Astrocyte of the spinal cord (primary cell): Measurements from ENCODE around the gene IL10RB.

Experiments used
- DNase-seq: peaks from one replicate; pipeline ENCODE4 v3.0.0; 2011; ENCODE audit warnings: low read depth, low spot score
- H3K4me3 ChIP-seq: 2 replicates; pipeline ENCODE4 v1.5.1; 2011; ENCODE audit warnings: low read depth, mild to moderate bottlenecking, low read length, moderate library complexity
- CTCF ChIP-seq: IDR thresholded peaks from 2 replicates; pipeline ENCODE4 v1.5.1; 2012; ENCODE audit warnings: low read depth, mild to moderate bottlenecking, low read length, inconsistent platforms
- in situ Hi-C: cut with HindIII; loops from 2 replicates; pipeline ENCODE4 v1.10.0; 2017; ENCODE audit warnings: low sequenced_read_pairs

Gene IL10RB

GRCh38 chr21:33273044-33273443 is 6.9 kb downstream of the IL10RB start:
- TF ChIP-seq CTCF = no peak
- H3K4me3 ChIP-seq = no peak overlapping the region
- no peak for DNase-seq
- in situ Hi-C loops = no loop called here

GRCh38 chr21:33278721-33279120 is 12.6 kb downstream of the IL10RB start:
- no peak overlapping the region for H3K4me3 ChIP-seq
- in situ Hi-C loops = no loop called here
- TF ChIP-seq CTCF = no peak
- no peak for DNase-seq

GRCh38 chr21:33279330-33279820 is 13.2 kb downstream of the IL10RB start:
- DNase-seq = no peak
- H3K4me3 ChIP-seq = no peak overlapping the region
- TF ChIP-seq CTCF = no peak
- in situ Hi-C loops = no loop called here

- TF ChIP-seq CTCF = no peak
- in situ Hi-C loops = no loop called here
- DNase-seq = no peak
- H3K4me3 ChIP-seq = no peak overlapping the region
Measured at GRCh38 chr21:33281096-33281652, 15.0 kb downstream of the IL10RB start.

GRCh38 chr21:33283203-33283602 is 17.0 kb downstream of the IL10RB start:
- no peak for TF ChIP-seq CTCF
- DNase-seq = no peak
- no peak overlapping the region for H3K4me3 ChIP-seq
- in situ Hi-C loops = no loop called here

GRCh38 chr21:33286076-33286475 is 19.9 kb downstream of the IL10RB start:
- no peak for TF ChIP-seq CTCF

More at GRCh38 chr21:33286076-33286475, 19.9 kb downstream of the IL10RB start:
- in situ Hi-C loops = no loop called here
- no peak for DNase-seq
- H3K4me3 ChIP-seq = no peak overlapping the region
